ENCODE measurements around the gene PRADC1. TPM values are rescaled to one million over a fixed set of nuclear protein-coding genes. Genes with fewer than 3 reads are reported as not detected.

PRADC1 gene
- total RNA-seq, 4 donors from 2014 or later = 29.0 to 49.0 (median 33.2) TPM

DNA sequence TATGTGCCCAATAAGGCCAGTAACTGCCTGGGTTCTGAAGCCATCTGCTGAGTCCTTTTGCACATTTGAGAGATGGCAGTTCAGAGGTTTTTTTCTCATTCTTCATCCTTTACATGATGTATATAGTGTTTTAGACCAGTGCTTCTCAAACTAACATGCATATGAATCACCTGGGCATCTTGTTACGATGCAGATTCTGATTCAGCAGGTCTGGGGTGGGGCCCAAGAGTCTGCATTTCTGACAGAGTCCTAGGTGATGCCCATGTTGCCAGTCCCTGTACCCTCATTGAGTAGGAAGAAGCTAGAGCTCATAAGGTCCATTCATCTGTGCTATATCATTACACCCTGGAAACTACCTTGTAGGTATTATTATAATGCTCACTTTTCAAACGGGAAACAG is 15.2 kb downstream of the PRADC1 start:
- no peak overlapping the region for H3K4me3 ChIP-seq
- H3K4me1 ChIP-seq = peaks cover 4 to 25% (median 19%) of the 10 kb centered on the region in 4 donors
- no peaks in the 10 kb centered on the region for H3K27me3 ChIP-seq
- no peak for DNase-seq (ENCODE audit: extremely low spot score)
- WGBS = 92% methylated on average over 2 of the region's 2 CpGs
- H3K27ac ChIP-seq (replicated peaks in 1 of 4) = no peak overlapping the region
- TF ChIP-seq POLR2A (IDR thresholded peaks at IDR 0.05; ENCODE audit: low read depth) (no peak), EP300 (IDR thresholded peaks at IDR 0.05) (no peak), POLR2AphosphoS5 (IDR thresholded peaks at IDR 0.05) (no peak)
- TF ChIP-seq, protein P1, sequence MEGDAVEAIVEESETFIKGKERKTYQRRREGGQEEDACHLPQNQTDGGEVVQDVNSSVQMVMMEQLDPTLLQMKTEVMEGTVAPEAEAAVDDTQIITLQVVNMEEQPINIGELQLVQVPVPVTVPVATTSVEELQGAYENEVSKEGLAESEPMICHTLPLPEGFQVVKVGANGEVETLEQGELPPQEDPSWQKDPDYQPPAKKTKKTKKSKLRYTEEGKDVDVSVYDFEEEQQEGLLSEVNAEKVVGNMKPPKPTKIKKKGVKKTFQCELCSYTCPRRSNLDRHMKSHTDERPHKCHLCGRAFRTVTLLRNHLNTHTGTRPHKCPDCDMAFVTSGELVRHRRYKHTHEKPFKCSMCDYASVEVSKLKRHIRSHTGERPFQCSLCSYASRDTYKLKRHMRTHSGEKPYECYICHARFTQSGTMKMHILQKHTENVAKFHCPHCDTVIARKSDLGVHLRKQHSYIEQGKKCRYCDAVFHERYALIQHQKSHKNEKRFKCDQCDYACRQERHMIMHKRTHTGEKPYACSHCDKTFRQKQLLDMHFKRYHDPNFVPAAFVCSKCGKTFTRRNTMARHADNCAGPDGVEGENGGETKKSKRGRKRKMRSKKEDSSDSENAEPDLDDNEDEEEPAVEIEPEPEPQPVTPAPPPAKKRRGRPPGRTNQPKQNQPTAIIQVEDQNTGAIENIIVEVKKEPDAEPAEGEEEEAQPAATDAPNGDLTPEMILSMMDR (IDR thresholded peaks at IDR 0.05) = no peak
- intact Hi-C loops (cut with DNase I) = loop anchor here (10.0 kb wide), 1 partner anchor 167 kb away; the partner anchor contains the start of gene ALMS1
- no peaks in the 10 kb centered on the region for H3K9me3 ChIP-seq
- peaks cover 5 to 46% (median 41%) of the 10 kb centered on the region in 4 donors for H3K36me3 ChIP-seq

DNA sequence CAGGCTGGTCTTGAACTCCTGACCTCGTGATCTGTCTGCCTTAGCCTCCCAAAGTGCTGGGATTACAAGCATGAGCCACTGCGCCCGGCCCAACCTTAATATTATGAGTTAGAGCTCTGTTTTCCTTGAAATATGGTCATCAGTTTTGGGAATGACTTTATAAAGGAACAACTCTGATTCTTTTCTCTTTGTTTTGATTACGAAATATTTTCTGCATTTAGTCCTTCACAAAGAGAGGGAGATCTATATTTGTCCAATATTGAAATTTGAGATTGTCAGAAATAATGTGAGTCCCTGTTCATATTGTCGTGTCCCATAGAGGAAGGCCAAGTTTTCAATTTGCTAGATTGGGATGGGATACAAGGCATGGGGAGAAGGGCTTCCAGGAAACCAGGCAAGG is 15.9 kb downstream of the PRADC1 start:
- Histone ChIP-seq H3K27me3 (no peaks in the 10 kb centered on the region), H3K27ac (replicated peaks in 1 of 4) (no peak overlapping the region), H3K36me3 (peaks cover 5 to 39% (median 34%) of the 10 kb centered on the region in 4 donors), H3K4me1 (peaks cover 4 to 32% (median 25%) of the 10 kb centered on the region in 4 donors), H3K9me3 (no peaks in the 10 kb centered on the region), H3K4me3 (no peak overlapping the region)
- intact Hi-C loops (cut with DNase I) = loop anchor here (10.0 kb wide), 1 partner anchor 168 kb away; the partner anchor contains the start of gene ALMS1
- WGBS = 92% methylated on average over 5 of the region's 5 CpGs
- TF ChIP-seq POLR2A (IDR thresholded peaks at IDR 0.05; ENCODE audit: low read depth) = no peak
- no peak for TF ChIP-seq POLR2AphosphoS5 (IDR thresholded peaks at IDR 0.05)
- TF ChIP-seq EP300 (IDR thresholded peaks at IDR 0.05) = no peak
- TF ChIP-seq, protein P1 (IDR thresholded peaks at IDR 0.05) = no peak
- no peak for DNase-seq (ENCODE audit: extremely low spot score)

GRCh38 chr2:73215254-73215653 is 17.8 kb downstream of the PRADC1 start:
- Histone ChIP-seq H3K4me1 (peaks cover 4 to 35% (median 27%) of the 10 kb centered on the region in 4 donors), H3K4me3 (no peak overlapping the region), H3K36me3 (peaks cover 0 to 20% (median 15%) of the 10 kb centered on the region in 4 donors), H3K27me3 (no peaks in the 10 kb centered on the region), H3K9me3 (no peaks in the 10 kb centered on the region), H3K27ac (replicated peaks in 1 of 4) (peak overlapping the region in 1 of 4 donors; percentile 81)
- intact Hi-C loops (cut with DNase I) = loop anchor here (10.0 kb wide), 1 partner anchor 170 kb away; the partner anchor contains the start of gene ALMS1
- 76% methylated on average over 4 of the region's 4 CpGs for WGBS
- DNase-seq (ENCODE audit: extremely low spot score) = no peak
- TF ChIP-seq POLR2A (IDR thresholded peaks at IDR 0.05; ENCODE audit: low read depth) (no peak), POLR2AphosphoS5 (IDR thresholded peaks at IDR 0.05) (no peak), EP300 (IDR thresholded peaks at IDR 0.05) (no peak)
- TF ChIP-seq, protein P1 (IDR thresholded peaks at IDR 0.05) = no peak

GRCh38 chr2:73214120-73215035 is 18.7 kb downstream of the PRADC1 start, which contains the start of gene SMYD5:
TSS of gene SMYD5 (plus strand) at chr2:73214245. CDS start at chr2:73214267, 22 bp downstream.
- H3K36me3 ChIP-seq = peaks cover 0 to 11% (median 9%) of the 10 kb centered on the region in 4 donors
- H3K27ac ChIP-seq (replicated peaks in 1 of 4) = peak within 1 kb of the TSS; percentile 53 to 81 (median 68)
- H3K4me3 ChIP-seq = peak within 1 kb of the TSS; percentile 75 to 99 (median 90)
- TF ChIP-seq, protein P1 (IDR thresholded peaks at IDR 0.05) = no peak
- TF ChIP-seq POLR2AphosphoS5 (IDR thresholded peaks at IDR 0.05) = peak; percentile 60 to 82
- H3K4me1 ChIP-seq = peaks cover 4 to 35% (median 27%) of the 10 kb centered on the region in 4 donors
- H3K9me3 ChIP-seq = no peaks in the 10 kb centered on the region
- H3K27me3 ChIP-seq = no peaks in the 10 kb centered on the region
- intact Hi-C loops (cut with DNase I) = loop anchor here (10.0 kb wide), 1 partner anchor 170 kb away; the partner anchor contains the start of gene ALMS1
- peak; percentile 96 for DNase-seq (ENCODE audit: extremely low spot score)
- WGBS = 1% methylated on average over 31 of the region's 64 CpGs

Data from esophagus muscularis mucosa (tissue), 4 donors.